Activated naive CD8-positive, alpha-beta T cell treated with anti-CD3 and anti-CD28 coated beads, Interleukin-2, amount 10 ng/mL, durations not matched to agents 7 days and 5 days (primary cell): ENCODE data around the gene DNAH14. TPM values are rescaled to one million over a fixed set of nuclear protein-coding genes. Genes with fewer than 3 reads are reported as not detected.
"Not testable (repeated sequence)": the region's sequence is repeated elsewhere in the genome, so short reads cannot be mapped to it uniquely, and the experiment has no call there.

Experiments used
- ATAC-seq: fragments of 150-1000 bp; cut with Tn5 transposase; one replicate; pipeline ENCODE4 v1.10.0; 2021; ENCODE audit warnings: low read depth, moderate library complexity
- POLR2A ChIA-PET: fragments of 350-600 bp; sonication (Branson Sonifier 250); formaldehyde crosslinking; loops from one replicate; lab custom pipeline; 2021; ENCODE audit warnings: antibody characterized with exemption; lab: Charles Lee
- DNase-seq: peaks from one replicate; pipeline ENCODE4 v3.0.0; 2021
- H3K27ac Mint-ChIP-seq: one replicate; pipeline ENCODE4 v1.8.0; 2022; ENCODE audit warnings: mild to moderate bottlenecking, mixed read lengths
- H3K27me3 Mint-ChIP-seq: one replicate; pipeline ENCODE4 v1.8.0; 2022; ENCODE audit warnings: mild to moderate bottlenecking, moderate library complexity, mixed read lengths
- H3K36me3 Mint-ChIP-seq: one replicate; pipeline ENCODE4 v1.8.0; 2021; ENCODE audit warnings: mild to moderate bottlenecking, mixed read lengths
- H3K4me1 Mint-ChIP-seq: one replicate; pipeline ENCODE4 v1.8.0; 2021; ENCODE audit warnings: mixed read lengths
- H3K4me3 Mint-ChIP-seq: one replicate; pipeline ENCODE4 v1.8.0; 2022; ENCODE audit warnings: mild to moderate bottlenecking, moderate library complexity, mixed read lengths
- H3K9me3 Mint-ChIP-seq: one replicate; pipeline ENCODE4 v1.8.0; 2021; ENCODE audit warnings: mixed read lengths
- total RNA-seq, 2 experiments: library from RNA; stranded (reverse); gene quantifications; one replicate each; pipeline ENCODE4 v1.2.3, GENCODE V29; 2021

The DNAH14 gene
- total RNA-seq, 2 experiments from 2014 or later = not detected

DNA sequence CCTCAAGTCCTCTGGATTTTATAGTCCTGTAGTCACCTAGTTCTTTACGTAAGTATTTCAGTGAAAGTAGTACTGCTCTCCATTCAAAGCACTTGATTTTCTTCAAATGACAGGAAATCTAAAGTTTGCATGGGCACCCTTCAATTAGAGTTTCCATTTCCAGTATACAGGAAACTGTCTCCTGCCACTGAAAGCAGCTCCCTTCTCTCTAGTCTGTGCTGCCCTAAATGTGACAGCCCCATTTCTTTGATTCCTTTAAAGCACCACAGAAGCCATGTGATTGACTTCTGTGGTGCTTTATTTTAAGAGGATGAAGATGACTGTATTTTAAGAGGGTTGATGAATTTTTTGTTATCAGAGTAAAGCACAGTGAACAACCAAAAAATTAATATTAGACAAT is 226.1 kb downstream of the DNAH14 start:
- DNase-seq = no peak
- Mint-ChIP-seq H3K4me1 (peaks cover 7% of the 10 kb centered on the region), H3K27ac (no peak overlapping the region), H3K27me3 (peaks cover 11% of the 10 kb centered on the region), H3K36me3 (no peaks in the 10 kb centered on the region), H3K9me3 (no peaks in the 10 kb centered on the region), H3K4me3 (no peak overlapping the region)
- POLR2A ChIA-PET = no interaction called here
- ATAC-seq = no peak

- Mint-ChIP-seq H3K36me3 (no peaks in the 10 kb centered on the region), H3K9me3 (no peaks in the 10 kb centered on the region), H3K27ac (no peak overlapping the region), H3K27me3 (peaks cover 13% of the 10 kb centered on the region), H3K4me3 (no peak overlapping the region), H3K4me1 (peaks cover 7% of the 10 kb centered on the region)
- ATAC-seq (no peak), DNase-seq (no peak)
- POLR2A ChIA-PET = no interaction called here
Observed at GRCh38 chr1:225156254-225156653, 226.8 kb downstream of the DNAH14 start.

GRCh38 chr1:225158291-225158690 is 228.8 kb downstream of the DNAH14 start:
- DNase-seq (no peak), ATAC-seq (no peak)
- no peaks in the 10 kb centered on the region for H3K9me3 Mint-ChIP-seq
- POLR2A ChIA-PET = no interaction called here
- no peaks in the 10 kb centered on the region for H3K36me3 Mint-ChIP-seq
- H3K27ac Mint-ChIP-seq = no peak overlapping the region
- no peak overlapping the region for H3K4me3 Mint-ChIP-seq
- H3K27me3 Mint-ChIP-seq = peaks cover 15% of the 10 kb centered on the region
- peaks cover 7% of the 10 kb centered on the region for H3K4me1 Mint-ChIP-seq

DNA sequence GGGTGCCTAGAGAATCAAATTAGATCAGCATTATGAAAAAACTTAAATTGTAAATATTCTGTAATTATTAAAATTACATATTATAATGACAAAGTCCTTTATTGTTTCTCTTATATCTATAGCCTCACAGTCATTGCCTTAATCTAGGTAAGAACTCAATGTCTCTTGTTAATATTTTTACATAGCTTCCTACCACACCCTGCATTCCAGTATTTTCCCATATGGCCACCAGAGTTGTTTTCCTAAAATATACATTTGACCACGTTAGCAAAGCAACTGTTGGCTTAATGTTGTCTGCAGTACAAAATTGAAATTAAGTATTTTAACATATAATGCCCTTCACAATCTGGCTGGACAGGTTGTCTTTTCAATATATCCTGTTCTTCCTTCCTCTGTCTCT is 230.3 kb downstream of the DNAH14 start:
- Mint-ChIP-seq H3K27me3 (peaks cover 13% of the 10 kb centered on the region), H3K4me1 (peaks cover 7% of the 10 kb centered on the region), H3K9me3 (no peaks in the 10 kb centered on the region), H3K36me3 (no peaks in the 10 kb centered on the region), H3K27ac (no peak overlapping the region), H3K4me3 (no peak overlapping the region)
- DNase-seq = no peak
- POLR2A ChIA-PET = no interaction called here
- no peak for ATAC-seq

DNA sequence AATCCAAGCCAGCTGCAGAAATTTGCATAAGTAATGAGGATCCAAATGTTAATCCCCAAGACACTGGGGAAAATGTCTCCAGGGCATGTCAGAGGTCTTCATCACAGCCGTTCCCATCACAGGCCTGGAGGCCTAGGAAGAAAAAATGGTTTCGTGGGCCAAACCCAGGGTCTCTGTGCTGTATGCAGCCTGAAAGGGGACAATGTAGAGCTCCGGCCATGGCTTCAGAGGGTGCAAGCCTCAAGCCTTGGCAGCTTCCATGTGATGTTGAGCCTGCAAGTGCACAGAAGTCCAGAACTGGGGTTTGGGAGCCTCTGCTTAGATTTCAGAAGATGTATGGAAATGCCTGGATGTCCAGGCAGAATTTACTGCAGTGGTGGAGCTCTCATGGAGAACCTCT is 247.9 kb downstream of the DNAH14 start:
- H3K4me3 Mint-ChIP-seq, H3K36me3 Mint-ChIP-seq, H3K4me1 Mint-ChIP-seq, H3K27me3 Mint-ChIP-seq, ATAC-seq, H3K27ac Mint-ChIP-seq, DNase-seq, POLR2A ChIA-PET: not testable (repeated sequence)
- peaks cover 16% of the 10 kb centered on the region for H3K9me3 Mint-ChIP-seq

DNA sequence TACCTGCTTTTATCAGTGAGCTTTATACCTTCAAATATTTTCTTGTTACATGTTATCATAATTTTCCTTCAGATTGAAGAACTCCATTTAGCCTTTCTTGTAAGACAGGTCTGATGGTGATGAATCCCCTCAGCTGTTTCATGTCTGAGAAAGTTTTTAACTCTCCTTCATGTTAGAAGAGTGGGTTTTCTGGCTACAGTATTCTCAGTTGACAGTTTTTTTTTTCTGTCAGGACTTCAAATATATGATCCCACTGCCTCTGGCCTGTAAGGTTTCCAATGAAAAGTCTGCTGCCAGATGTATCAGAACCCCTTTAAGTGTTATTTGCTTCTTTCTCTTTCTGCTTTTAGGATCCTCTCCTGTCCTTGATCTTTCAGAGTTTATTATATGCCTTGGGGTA is 250.2 kb downstream of the DNAH14 start:
- ATAC-seq (no peak), DNase-seq (no peak)
- H3K4me1 Mint-ChIP-seq = peaks cover 2% of the 10 kb centered on the region
- H3K36me3 Mint-ChIP-seq = no peaks in the 10 kb centered on the region
- no peak overlapping the region for H3K4me3 Mint-ChIP-seq
- H3K27me3 Mint-ChIP-seq = no peaks in the 10 kb centered on the region
- POLR2A ChIA-PET = no interaction called here
- H3K9me3 Mint-ChIP-seq = peaks cover 17% of the 10 kb centered on the region
- H3K27ac Mint-ChIP-seq = no peak overlapping the region

GRCh38 chr1:225182716-225183115 is 253.2 kb downstream of the DNAH14 start:
- no peak for ATAC-seq
- DNase-seq = no peak
- no peak overlapping the region for H3K4me3 Mint-ChIP-seq
- H3K9me3 Mint-ChIP-seq = peaks cover 16% of the 10 kb centered on the region
- POLR2A ChIA-PET = no interaction called here
- H3K36me3 Mint-ChIP-seq = no peaks in the 10 kb centered on the region
- no peak overlapping the region for H3K27ac Mint-ChIP-seq
- peaks cover 2% of the 10 kb centered on the region for H3K4me1 Mint-ChIP-seq
- H3K27me3 Mint-ChIP-seq = no peaks in the 10 kb centered on the region

DNA sequence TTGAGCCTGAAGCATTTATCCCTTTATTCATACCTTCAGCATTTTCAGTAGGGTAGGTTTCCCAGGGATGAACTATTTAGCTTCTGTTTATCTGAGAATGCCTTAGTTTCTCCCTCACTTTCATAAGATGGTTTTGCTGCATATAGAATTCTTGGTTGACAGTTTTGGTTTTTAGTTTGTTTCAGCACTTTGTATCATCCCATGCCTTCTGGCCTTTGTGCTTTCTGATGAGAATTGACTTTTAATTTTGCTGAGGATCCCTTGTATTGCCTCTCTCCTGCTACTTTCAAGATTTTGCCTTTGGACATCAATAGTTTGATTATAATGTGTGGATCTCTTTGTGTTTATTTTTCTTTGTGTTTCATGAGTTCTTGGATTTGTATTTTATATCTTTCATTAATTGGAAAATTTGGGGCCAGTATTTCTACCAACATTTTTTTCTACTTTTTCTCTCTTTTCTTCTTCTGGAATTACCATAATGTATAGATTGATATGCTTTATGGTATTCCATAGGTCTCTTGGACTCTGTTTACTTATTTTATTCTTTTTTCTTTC is 261.8 kb downstream of the DNAH14 start:
- no peak overlapping the region for H3K27ac Mint-ChIP-seq
- no peaks in the 10 kb centered on the region for H3K36me3 Mint-ChIP-seq
- no peak for ATAC-seq
- no peak for DNase-seq
- peaks cover 3% of the 10 kb centered on the region for H3K27me3 Mint-ChIP-seq
- H3K4me1 Mint-ChIP-seq = no peaks in the 10 kb centered on the region
- POLR2A ChIA-PET = no interaction called here
- H3K4me3 Mint-ChIP-seq = no peak overlapping the region
- peaks cover 7% of the 10 kb centered on the region for H3K9me3 Mint-ChIP-seq

DNA sequence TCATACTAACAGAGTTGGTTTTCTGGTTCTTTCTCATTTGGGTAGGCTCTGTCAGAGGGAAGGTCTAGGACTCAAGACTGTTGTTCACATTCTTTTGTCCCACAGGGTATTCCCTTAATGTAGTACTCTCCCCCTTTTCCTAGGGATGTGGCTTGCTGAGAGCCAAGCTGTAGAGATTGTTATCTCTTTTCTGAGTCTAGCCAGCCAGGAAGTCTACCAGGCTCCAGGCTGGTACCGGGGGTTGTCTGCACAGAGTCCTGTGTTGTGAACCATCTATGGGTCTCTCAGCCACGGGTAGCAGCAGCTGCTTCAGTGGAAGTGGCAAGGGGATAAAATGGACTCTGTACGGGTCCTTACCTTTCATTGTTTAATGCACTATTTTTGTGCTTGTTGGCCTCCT is 272.0 kb downstream of the DNAH14 start:
- DNase-seq (no peak), ATAC-seq (no peak)
- no peaks in the 10 kb centered on the region for H3K36me3 Mint-ChIP-seq
- no peaks in the 10 kb centered on the region for H3K9me3 Mint-ChIP-seq
- no peak overlapping the region for H3K4me3 Mint-ChIP-seq
- no peaks in the 10 kb centered on the region for H3K4me1 Mint-ChIP-seq
- peaks cover 3% of the 10 kb centered on the region for H3K27me3 Mint-ChIP-seq
- H3K27ac Mint-ChIP-seq = no peak overlapping the region
- POLR2A ChIA-PET = interaction anchor here (0.7 kb wide), 1 partner anchor 93 kb away, joined by 5 read pairs; no protein-coding TSS in a partner anchor

DNA sequence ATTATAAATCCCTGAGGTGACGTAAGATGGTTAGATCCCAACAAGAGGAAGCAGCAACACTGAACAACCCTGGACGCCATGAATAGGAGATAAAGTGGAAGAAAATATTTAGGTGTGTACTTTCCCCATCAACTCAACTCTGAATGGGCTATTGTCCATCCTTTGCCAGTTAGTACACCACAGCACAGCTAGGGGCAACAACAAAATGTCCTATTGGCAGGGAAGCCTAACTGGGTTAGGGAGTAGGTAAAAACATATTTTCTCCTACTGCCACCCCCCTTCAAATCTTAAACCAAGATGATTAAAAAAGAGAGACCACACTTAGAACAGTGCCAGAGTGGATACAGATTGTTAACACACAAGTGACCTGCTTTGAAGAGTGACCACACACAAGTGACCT is 278.3 kb downstream of the DNAH14 start:
- Mint-ChIP-seq H3K4me1 (no peaks in the 10 kb centered on the region), H3K4me3 (no peak overlapping the region), H3K36me3 (no peaks in the 10 kb centered on the region), H3K27me3 (peaks cover 3% of the 10 kb centered on the region), H3K9me3 (no peaks in the 10 kb centered on the region), H3K27ac (no peak overlapping the region)
- ATAC-seq = no peak
- no peak for DNase-seq
- POLR2A ChIA-PET = no interaction called here

DNA sequence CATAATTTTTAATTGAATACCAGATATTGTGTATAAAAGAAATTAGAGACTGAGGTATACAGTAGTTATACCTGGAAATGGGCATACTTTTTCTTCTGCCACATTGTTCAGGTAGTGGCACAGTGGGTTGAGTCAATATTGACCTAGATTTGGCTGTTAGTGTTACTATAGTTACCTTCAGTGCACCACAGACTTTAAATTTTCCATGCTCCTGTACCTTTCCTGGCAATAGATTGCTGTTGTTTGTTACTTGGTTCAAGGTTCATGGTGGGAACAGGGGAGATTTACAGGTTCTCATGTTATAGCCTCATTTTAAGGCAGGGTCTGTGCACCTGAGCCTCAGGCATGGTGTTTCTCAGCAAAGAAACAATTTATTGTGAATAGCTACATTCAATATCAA is 279.7 kb downstream of the DNAH14 start:
- Mint-ChIP-seq H3K9me3 (peaks cover 2% of the 10 kb centered on the region), H3K27me3 (peaks cover 3% of the 10 kb centered on the region), H3K4me3 (no peak overlapping the region), H3K4me1 (no peaks in the 10 kb centered on the region), H3K27ac (no peak overlapping the region), H3K36me3 (no peaks in the 10 kb centered on the region)
- no peak for ATAC-seq
- DNase-seq = no peak
- POLR2A ChIA-PET = no interaction called here

DNA sequence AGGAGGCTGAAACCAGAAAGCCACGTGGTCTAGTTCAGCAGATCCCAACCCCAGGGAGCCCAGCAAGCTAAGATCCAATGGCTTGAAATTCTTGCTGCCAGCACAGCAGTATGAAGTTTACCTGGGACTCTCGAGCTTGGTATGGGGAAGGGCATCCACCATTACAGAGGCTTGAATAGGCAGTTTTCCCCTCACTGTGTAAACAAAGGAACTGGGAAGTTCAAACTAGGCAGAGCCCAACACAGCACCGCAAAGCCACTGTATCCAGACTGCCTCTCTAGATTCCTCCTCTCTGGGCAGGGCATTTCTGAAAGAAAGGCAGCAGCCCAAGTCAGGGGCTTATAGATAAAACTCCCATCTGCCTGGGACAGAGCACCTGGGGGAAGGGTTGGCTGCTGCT is 280.7 kb downstream of the DNAH14 start:
- H3K27me3 Mint-ChIP-seq, DNase-seq, H3K4me3 Mint-ChIP-seq, H3K36me3 Mint-ChIP-seq, H3K9me3 Mint-ChIP-seq, POLR2A ChIA-PET, H3K27ac Mint-ChIP-seq, ATAC-seq, H3K4me1 Mint-ChIP-seq: not testable (repeated sequence)

GRCh38 chr1:225211694-225212442 is 282.4 kb downstream of the DNAH14 start:
- DNase-seq, POLR2A ChIA-PET, H3K27me3 Mint-ChIP-seq, H3K4me1 Mint-ChIP-seq, H3K36me3 Mint-ChIP-seq, H3K9me3 Mint-ChIP-seq, H3K27ac Mint-ChIP-seq, ATAC-seq, H3K4me3 Mint-ChIP-seq: not testable (repeated sequence)

DNA sequence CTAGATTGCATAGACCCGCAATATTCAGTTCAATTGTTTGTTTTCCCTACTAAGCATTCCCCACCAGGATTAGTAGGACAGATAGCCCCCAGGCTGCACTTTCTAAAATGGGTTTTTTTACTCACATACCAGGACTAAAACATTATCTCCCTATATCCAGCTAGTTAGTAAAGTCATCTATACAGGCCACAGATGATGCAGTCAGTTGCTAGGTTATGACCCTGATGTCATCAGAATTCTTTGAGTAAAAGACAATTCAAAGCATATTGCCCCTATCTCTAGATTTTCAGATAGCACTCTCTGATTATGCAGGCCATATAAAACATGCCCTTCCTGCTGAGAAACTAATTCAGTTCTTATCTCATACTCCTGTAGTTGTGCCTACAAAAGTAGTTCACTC is 294.8 kb downstream of the DNAH14 start:
- POLR2A ChIA-PET = no interaction called here

More for the DNA sequence above, 294.8 kb downstream of the DNAH14 start:
- Mint-ChIP-seq H3K27ac (no peak overlapping the region), H3K9me3 (peaks cover 1% of the 10 kb centered on the region), H3K36me3 (no peaks in the 10 kb centered on the region), H3K27me3 (peaks cover 2% of the 10 kb centered on the region), H3K4me1 (no peaks in the 10 kb centered on the region), H3K4me3 (no peak overlapping the region)
- no peak for DNase-seq
- ATAC-seq = no peak
